B cell (primary cell): ENCODE measurements around the gene LIN37. TPM values are rescaled to one million over a fixed set of nuclear protein-coding genes. Genes with fewer than 3 reads are reported as not detected.

Experiments used
- ATAC-seq: fragments of 200-7000 bp; cut with Tn5 transposase; one replicate; pipeline ENCODE4 v1.10.0; 2021; ENCODE audit warnings: low read depth, mild to moderate bottlenecking, moderate number of reproducible peaks, moderate library complexity
- CTCF ChIA-PET: fragments of 350-600 bp; sonication (Branson Sonifier 250); formaldehyde crosslinking; loops from one replicate; lab custom pipeline; 2021; ENCODE audit warnings: antibody characterized with exemption, inconsistent platforms; lab: Charles Lee
- POLR2A ChIA-PET: fragments of 350-600 bp; sonication (Branson Sonifier 250); formaldehyde crosslinking; loops from one replicate; lab custom pipeline; 2021; ENCODE audit warnings: antibody characterized with exemption; lab: Charles Lee
- DNase-seq: peaks from one replicate; pipeline ENCODE4 v3.0.0; 2013
- H2AFZ ChIP-seq: 2 replicates; pipeline ENCODE4 v1.6.1; 2012; ENCODE audit warnings: mild to moderate bottlenecking, low read depth, low read length; ENCODE audit not compliant: insufficient read depth, poor library complexity, severe bottlenecking
- H3K27ac ChIP-seq, 2 donors: 1 replicate in 1 of 2; 2 replicates in 1 of 2; pipeline ENCODE4 v1.5.1; 2012 to 2013; ENCODE audit warnings: low read length in 2 of 2, mild to moderate bottlenecking in 2 of 2, moderate library complexity in 1 of 2
- H3K27me3 ChIP-seq, 4 experiments: fragments of 200-600 bp in 1 of 4; sonication (generic) in 1 of 4; replicated peaks in 1 of 4; 1 replicate in 2 of 4; 2 replicates in 2 of 4; pipeline versions ENCODE4 v1.6.1 to v1.7.0; 2013 to 2016; ENCODE audit warnings: low read length in 3 of 4, mild to moderate bottlenecking in 2 of 4, mixed read lengths in 1 of 4, moderate library complexity in 1 of 4; ENCODE audit not compliant: insufficient read depth in 4 of 4, control insufficient read depth in 3 of 4; ENCODE audit errors: control extremely low read depth in 1 of 4
- H3K36me3 ChIP-seq, 2 experiments: replicated peaks in 1 of 2; 1 replicate in 1 of 2; 2 replicates in 1 of 2; pipeline versions ENCODE4 v1.6.1 to v1.7.1; 2013; ENCODE audit warnings: low read length in 1 of 2; ENCODE audit not compliant: insufficient read depth in 2 of 2, control insufficient read depth in 1 of 2; ENCODE audit errors: control extremely low read depth in 1 of 2, extremely low read depth in 1 of 2
- H3K4me1 ChIP-seq, 2 donors: fragments of 200-600 bp in 1 of 2; sonication (generic) in 1 of 2; 1 replicate in 1 of 2; 2 replicates in 1 of 2; pipeline versions ENCODE4 v1.5.1 to v1.6.1; 2013 to 2017; ENCODE audit warnings: low read length in 2 of 2; ENCODE audit not compliant: control insufficient read depth in 2 of 2, insufficient read depth in 2 of 2
- H3K4me2 ChIP-seq: replicated peaks from 2 replicates; pipeline ENCODE3; 2012; ENCODE audit warnings: mild to moderate bottlenecking, low read depth, low read length; ENCODE audit not compliant: poor library complexity, severe bottlenecking
- H3K4me3 ChIP-seq, 5 experiments: fragments of 200-600 bp in 1 of 5; sonication (generic) in 1 of 5; 1 replicate in 3 of 5; 2 replicates in 2 of 5; pipeline versions ENCODE4 v1.5.1 to v1.7.0; 2011 to 2016; ENCODE audit warnings: low read length in 4 of 5, mild to moderate bottlenecking in 4 of 5, low read depth in 2 of 5, control low read depth in 1 of 5, moderate library complexity in 1 of 5; ENCODE audit not compliant: insufficient read depth in 1 of 5; ENCODE audit errors: control extremely low read depth in 1 of 5, extremely low read depth in 1 of 5
- H3K79me2 ChIP-seq: fragments of 200-600 bp; sonication (generic); one replicate; pipeline ENCODE4 v1.6.0; 2016; ENCODE audit warnings: low read length; ENCODE audit not compliant: control insufficient read depth, insufficient read depth
- H3K9ac ChIP-seq: fragments of 200-600 bp; sonication (generic); 2 replicates; pipeline ENCODE4 v1.6.1; 2017; ENCODE audit warnings: mild to moderate bottlenecking, low read length, moderate library complexity
- H3K9me3 ChIP-seq, 3 donors: one replicate each; pipeline versions ENCODE4 v1.6.1 to v1.7.1; 2013; ENCODE audit warnings: low read length in 2 of 3; ENCODE audit not compliant: control insufficient read depth in 2 of 3, insufficient read depth in 1 of 3; ENCODE audit errors: control extremely low read depth in 1 of 3
- H4K20me1 ChIP-seq: 2 replicates; pipeline ENCODE4 v1.6.0; 2012; ENCODE audit warnings: mild to moderate bottlenecking, low read length; ENCODE audit not compliant: insufficient read depth, control insufficient read depth, poor library complexity, severe bottlenecking
- H3K27ac Mint-ChIP-seq: one replicate; pipeline ENCODE4 v1.8.0; 2021; ENCODE audit warnings: mixed read lengths
- H3K27me3 Mint-ChIP-seq: one replicate; pipeline ENCODE4 v1.8.0; 2021; ENCODE audit warnings: mixed read lengths
- H3K4me1 Mint-ChIP-seq: one replicate; pipeline ENCODE4 v1.8.0; 2021; ENCODE audit warnings: mixed read lengths
- H3K4me3 Mint-ChIP-seq: one replicate; pipeline ENCODE4 v1.8.0; 2021; ENCODE audit warnings: mixed read lengths
- H3K9me3 Mint-ChIP-seq: one replicate; pipeline ENCODE4 v1.8.0; 2022; ENCODE audit warnings: mixed read lengths; ENCODE audit not compliant: insufficient read depth
- EZH2 ChIP-seq: IDR thresholded peaks from 2 replicates; pipeline ENCODE4 v1.6.1; 2012; ENCODE audit warnings: borderline replicate concordance, low read depth, mild to moderate bottlenecking, moderate library complexity, low read length; ENCODE audit not compliant: insufficient read depth, poor library complexity, severe bottlenecking
- WGBS: methylation state at CpG from one replicate; pipeline ENCODE4 v1.1.5; 2013; ENCODE audit warnings: missing lambda C conversion rate; ENCODE audit not compliant: insufficient coverage; 5-methylcytosine and 5-hydroxymethylcytosine counted together
- intact Hi-C: fragments of 100-400 bp; cut with micrococcal nuclease; formaldehyde crosslinking; loops from one replicate; pipeline ENCODE4 v1.10.0; 2022
- polyA plus RNA-seq: library from polyadenylated mRNA; depleted of rRNA; stranded (reverse); fragments of >200 nt; gene quantifications from 2 replicates; pipeline ENCODE4 v1.2.3, GENCODE V29; 2012
- total RNA-seq, 2 donors: library from RNA; stranded (reverse); fragments of 120-200 nt in 1 of 2; gene quantifications; 1 replicate in 1 of 2; 2 replicates in 1 of 2; pipeline versions ENCODE4 v1.2.3 to v1.2.4, GENCODE V29; 2013 to 2022
- TF ChIP-seq, protein P1 (sequence below): fragments of 200-600 bp; IDR thresholded peaks from one replicate; pipeline ENCODE4 v1.8.0; 2022; ENCODE audit warnings: antibody characterized with exemption, mild to moderate bottlenecking

LIN37 gene
- total and polyA plus RNA-seq, 2 donors (not counting 1 experiment from before 2014, with no cell fraction given): 22.3 to 64.1 TPM

DNA sequence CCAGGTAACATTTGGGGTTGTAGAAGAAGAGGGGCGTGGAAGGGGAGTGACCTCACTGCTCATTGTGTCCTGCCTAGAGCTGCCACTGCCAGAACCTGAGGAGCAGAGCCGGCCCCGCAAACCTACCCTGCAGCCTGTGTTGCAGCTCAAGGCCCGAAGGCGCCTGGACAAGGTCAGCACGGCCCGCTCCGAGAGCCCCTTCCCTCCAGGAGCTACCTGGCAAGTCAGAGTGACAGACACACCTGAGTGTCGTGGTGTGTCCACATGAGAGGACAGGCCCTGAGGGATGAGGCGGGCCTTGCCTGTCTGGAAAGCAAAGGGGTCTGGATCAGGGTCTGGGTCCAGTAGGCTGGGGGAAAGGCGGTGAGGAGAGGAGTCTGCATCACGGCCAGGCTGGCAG is 23.8 kb upstream of the LIN37 start:
- 98% methylated on average over 10 of the region's 12 CpGs for WGBS
- CTCF ChIA-PET: interaction anchor here (1.1 kb wide), 1 partner anchor 31 kb away, joined by 3 read pairs; no protein-coding TSS in a partner anchor

DNA sequence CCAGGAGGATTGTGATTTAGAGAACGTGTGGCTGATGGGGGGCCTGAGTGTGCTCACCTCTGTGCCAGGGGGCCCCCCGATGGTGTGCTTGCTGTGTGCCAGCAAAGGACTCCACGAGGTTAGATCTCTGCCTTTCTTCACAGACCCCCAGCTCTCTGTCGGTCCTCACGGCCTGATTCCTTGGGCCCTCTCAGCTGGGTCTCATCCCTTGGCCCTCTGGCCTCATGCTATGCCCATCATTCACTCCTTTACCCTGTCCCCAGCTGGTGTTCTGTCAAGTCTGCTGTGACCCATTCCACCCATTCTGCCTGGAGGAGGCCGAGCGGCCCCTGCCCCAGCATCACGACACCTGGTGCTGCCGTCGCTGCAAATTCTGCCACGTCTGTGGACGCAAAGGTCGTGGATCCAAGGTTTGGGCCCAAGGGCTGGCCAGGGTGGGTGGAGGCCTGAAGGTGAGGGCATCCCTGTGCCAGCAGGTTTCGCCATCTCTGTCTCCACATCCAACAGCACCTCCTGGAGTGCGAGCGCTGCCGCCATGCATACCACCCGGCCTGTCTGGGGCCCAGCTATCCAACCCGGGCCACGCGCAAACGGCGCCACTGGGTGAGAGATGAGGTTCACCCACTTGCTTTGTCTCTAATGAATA is 23.0 kb upstream of the LIN37 start:
- Mint-ChIP-seq H3K9me3 (no peaks in the 10 kb centered on the region), H3K27ac (no peak overlapping the region), H3K4me3 (no peak overlapping the region), H3K4me1 (peaks cover 5% of the 10 kb centered on the region), H3K27me3 (no peaks in the 10 kb centered on the region)
- DNase-seq (no peak), ATAC-seq (no peak)
- Histone ChIP-seq H3K4me1 (no peaks in the 10 kb centered on the region), H3K27me3 (no peaks in the 10 kb centered on the region), H3K9ac (no peak overlapping the region), H3K9me3 (no peaks in the 10 kb centered on the region), H3K36me3 (peaks cover 5 to 91% of the 10 kb centered on the region in 2 experiments), H3K27ac (no peak overlapping the region), H3K4me3 (no peak overlapping the region), H4K20me1 (peaks cover 55% of the 10 kb centered on the region), H2AFZ (no peak overlapping the region), H3K4me2 (no peak overlapping the region), H3K79me2 (peaks cover 77% of the 10 kb centered on the region)
- intact Hi-C loops: no loop called here
- 96% methylated on average over 9 of the region's 23 CpGs for WGBS
- ChIA-PET POLR2A (interaction anchor here (0.5 to 1.2 kb wide), 2 partner anchors 15 to 159 kb away, joined by 3 read pairs; no protein-coding TSS in a partner anchor), CTCF (interaction anchor here (1.1 kb wide), 1 partner anchor 32 kb away, joined by 3 read pairs; no protein-coding TSS in a partner anchor)
- no peak for TF ChIP-seq EZH2
- TF ChIP-seq, protein P1, sequence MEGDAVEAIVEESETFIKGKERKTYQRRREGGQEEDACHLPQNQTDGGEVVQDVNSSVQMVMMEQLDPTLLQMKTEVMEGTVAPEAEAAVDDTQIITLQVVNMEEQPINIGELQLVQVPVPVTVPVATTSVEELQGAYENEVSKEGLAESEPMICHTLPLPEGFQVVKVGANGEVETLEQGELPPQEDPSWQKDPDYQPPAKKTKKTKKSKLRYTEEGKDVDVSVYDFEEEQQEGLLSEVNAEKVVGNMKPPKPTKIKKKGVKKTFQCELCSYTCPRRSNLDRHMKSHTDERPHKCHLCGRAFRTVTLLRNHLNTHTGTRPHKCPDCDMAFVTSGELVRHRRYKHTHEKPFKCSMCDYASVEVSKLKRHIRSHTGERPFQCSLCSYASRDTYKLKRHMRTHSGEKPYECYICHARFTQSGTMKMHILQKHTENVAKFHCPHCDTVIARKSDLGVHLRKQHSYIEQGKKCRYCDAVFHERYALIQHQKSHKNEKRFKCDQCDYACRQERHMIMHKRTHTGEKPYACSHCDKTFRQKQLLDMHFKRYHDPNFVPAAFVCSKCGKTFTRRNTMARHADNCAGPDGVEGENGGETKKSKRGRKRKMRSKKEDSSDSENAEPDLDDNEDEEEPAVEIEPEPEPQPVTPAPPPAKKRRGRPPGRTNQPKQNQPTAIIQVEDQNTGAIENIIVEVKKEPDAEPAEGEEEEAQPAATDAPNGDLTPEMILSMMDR: no peak

More for the DNA sequence above, 23.8 kb upstream of the LIN37 start:
- H3K27me3 Mint-ChIP-seq: no peaks in the 10 kb centered on the region
- H3K9me3 Mint-ChIP-seq: no peaks in the 10 kb centered on the region
- Histone ChIP-seq H3K27me3 (no peaks in the 10 kb centered on the region), H3K4me1 (peaks cover 0 to 2% of the 10 kb centered on the region in 2 donors), H2AFZ (no peak overlapping the region), H3K27ac (no peak overlapping the region), H3K9me3 (no peaks in the 10 kb centered on the region), H3K9ac (no peak overlapping the region), H3K36me3 (peaks cover 5 to 91% of the 10 kb centered on the region in 2 experiments), H3K4me3 (no peak overlapping the region), H4K20me1 (peaks cover 63% of the 10 kb centered on the region), H3K4me2 (no peak overlapping the region), H3K79me2 (peaks cover 79% of the 10 kb centered on the region)
- H3K27ac Mint-ChIP-seq: no peak overlapping the region
- POLR2A ChIA-PET: interaction anchor here (1.2 kb wide), 1 partner anchor 16 kb away, joined by 3 read pairs; no protein-coding TSS in a partner anchor
- DNase-seq (no peak), ATAC-seq (no peak)
- no peak overlapping the region for H3K4me3 Mint-ChIP-seq
- no peak for TF ChIP-seq EZH2
- TF ChIP-seq, protein P1: no peak
- H3K4me1 Mint-ChIP-seq: peaks cover 8% of the 10 kb centered on the region
- intact Hi-C loops: no loop called here
